Measurements from ENCODE around the gene CCDC14.

The CCDC14 gene

GRCh38 chr3:123872621-123873020, 88.4 kb downstream of the CCDC14 start:
- H3K36me3 ChIP-seq (ENCODE audit: insufficient read depth, low read length) = no peaks in the 10 kb centered on the region

DNA sequence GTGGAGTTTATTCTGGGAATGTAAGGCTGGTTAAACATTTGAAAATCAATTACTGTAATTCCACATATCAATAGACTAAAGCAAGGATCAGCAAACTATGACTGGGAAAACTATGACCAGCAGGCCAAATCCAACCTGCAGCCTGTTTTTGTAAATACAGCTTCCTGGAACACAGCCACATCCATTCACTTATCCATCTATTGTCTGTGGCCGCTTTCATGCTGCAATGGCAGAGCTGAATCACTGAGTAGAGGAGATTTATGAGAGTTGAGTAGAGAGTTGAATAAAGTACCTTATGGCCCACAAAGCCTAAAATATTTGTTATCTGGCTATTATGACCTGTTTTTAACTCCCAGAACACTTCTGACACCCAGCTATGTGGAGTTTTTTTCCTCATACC, 89.1 kb downstream of the CCDC14 start:
- H3K27ac ChIP-seq (ENCODE audit: low read depth, low read length) = no peak overlapping the region
- H3K36me3 ChIP-seq (ENCODE audit: insufficient read depth, low read length) = no peaks in the 10 kb centered on the region
- H3K9me3 ChIP-seq (ENCODE audit: low read length) = no peaks in the 10 kb centered on the region

More at GRCh38 chr3:123872621-123873020, 88.4 kb downstream of the CCDC14 start:
- Histone ChIP-seq H3K27me3 (ENCODE audit: control insufficient read depth in 1 of 2, insufficient read depth in 2 of 2, low read length in 2 of 2) (no peaks in the 10 kb centered on the region), H3K27ac (ENCODE audit: low read depth, low read length) (no peak overlapping the region), H3K4me3 (ENCODE audit: low read depth in 1 of 2, low read length in 2 of 2) (no peak overlapping the region), H3K9ac (ENCODE audit: low read length) (no peak overlapping the region), H3K4me1 (ENCODE audit: insufficient read depth, low read length) (no peaks in the 10 kb centered on the region), H3K9me3 (ENCODE audit: low read length) (no peaks in the 10 kb centered on the region)

GRCh38 chr3:123870033-123870432, 91.0 kb downstream of the CCDC14 start:
- H3K27me3 ChIP-seq (ENCODE audit: control insufficient read depth in 1 of 2, insufficient read depth in 2 of 2, low read length in 2 of 2) = no peaks in the 10 kb centered on the region

More for the DNA sequence above, 89.1 kb downstream of the CCDC14 start:
- no peak overlapping the region for H3K9ac ChIP-seq (ENCODE audit: low read length)
- no peaks in the 10 kb centered on the region for H3K27me3 ChIP-seq (ENCODE audit: control insufficient read depth in 1 of 2, insufficient read depth in 2 of 2, low read length in 2 of 2)
- H3K4me1 ChIP-seq (ENCODE audit: insufficient read depth, low read length) = no peaks in the 10 kb centered on the region
- H3K4me3 ChIP-seq (ENCODE audit: low read depth in 1 of 2, low read length in 2 of 2) = no peak overlapping the region

GRCh38 chr3:123869165-123869564, 91.9 kb downstream of the CCDC14 start:
- Histone ChIP-seq H3K4me3 (ENCODE audit: low read depth in 1 of 2, low read length in 2 of 2) (no peak overlapping the region), H3K36me3 (ENCODE audit: insufficient read depth, low read length) (no peaks in the 10 kb centered on the region), H3K4me1 (ENCODE audit: insufficient read depth, low read length) (no peaks in the 10 kb centered on the region), H3K9ac (ENCODE audit: low read length) (no peak overlapping the region), H3K27me3 (ENCODE audit: control insufficient read depth in 1 of 2, insufficient read depth in 2 of 2, low read length in 2 of 2) (no peaks in the 10 kb centered on the region), H3K9me3 (ENCODE audit: low read length) (no peaks in the 10 kb centered on the region), H3K27ac (ENCODE audit: low read depth, low read length) (no peak overlapping the region)

More at GRCh38 chr3:123870033-123870432, 91.0 kb downstream of the CCDC14 start:
- H3K9me3 ChIP-seq (ENCODE audit: low read length) = no peaks in the 10 kb centered on the region
- no peak overlapping the region for H3K4me3 ChIP-seq (ENCODE audit: low read depth in 1 of 2, low read length in 2 of 2)
- no peaks in the 10 kb centered on the region for H3K4me1 ChIP-seq (ENCODE audit: insufficient read depth, low read length)
- H3K36me3 ChIP-seq (ENCODE audit: insufficient read depth, low read length) = no peaks in the 10 kb centered on the region
- H3K27ac ChIP-seq (ENCODE audit: low read depth, low read length) = no peak overlapping the region
- no peak overlapping the region for H3K9ac ChIP-seq (ENCODE audit: low read length)

DNA sequence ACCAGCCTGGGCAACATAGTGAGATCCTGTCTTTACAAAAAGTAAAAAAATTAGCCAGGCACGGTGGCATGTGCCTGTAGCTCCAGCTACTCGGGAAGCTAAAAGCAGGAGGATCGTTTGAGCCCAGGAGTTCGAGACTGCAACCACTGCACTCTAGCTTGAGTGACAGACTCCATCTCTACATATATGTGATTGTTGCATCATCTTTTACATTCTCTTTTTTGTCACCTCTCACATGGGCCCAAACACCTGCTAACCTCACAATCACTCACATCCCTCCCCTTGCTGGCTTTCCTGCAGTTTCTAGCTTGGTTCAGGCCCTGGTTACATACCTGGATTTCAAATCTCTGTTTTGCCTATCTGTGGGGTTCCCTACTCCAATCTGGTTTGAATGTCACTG, 96.3 kb downstream of the CCDC14 start:
- H3K36me3 ChIP-seq (ENCODE audit: insufficient read depth, low read length) = no peaks in the 10 kb centered on the region
- no peaks in the 10 kb centered on the region for H3K9me3 ChIP-seq (ENCODE audit: low read length)
- no peak overlapping the region for H3K9ac ChIP-seq (ENCODE audit: low read length)
- H3K4me3 ChIP-seq (ENCODE audit: low read depth in 1 of 2, low read length in 2 of 2) = no peak overlapping the region
- no peaks in the 10 kb centered on the region for H3K27me3 ChIP-seq (ENCODE audit: control insufficient read depth in 1 of 2, insufficient read depth in 2 of 2, low read length in 2 of 2)
- H3K27ac ChIP-seq (ENCODE audit: low read depth, low read length) = no peak overlapping the region
- no peaks in the 10 kb centered on the region for H3K4me1 ChIP-seq (ENCODE audit: insufficient read depth, low read length)
